Erythroblast (primary cell): ENCODE data around the gene RYR2.

Experiments used
- GATA1 ChIP-seq: IDR thresholded peaks from 2 replicates; pipeline ENCODE4 v1.6.1; 2011; ENCODE audit warnings: low read depth, mild to moderate bottlenecking, control low read depth, low read length, moderate library complexity
- POLR2A ChIP-seq: IDR thresholded peaks from 2 replicates; pipeline ENCODE4 v1.6.1; 2011; ENCODE audit warnings: mild to moderate bottlenecking, low read length

DNA sequence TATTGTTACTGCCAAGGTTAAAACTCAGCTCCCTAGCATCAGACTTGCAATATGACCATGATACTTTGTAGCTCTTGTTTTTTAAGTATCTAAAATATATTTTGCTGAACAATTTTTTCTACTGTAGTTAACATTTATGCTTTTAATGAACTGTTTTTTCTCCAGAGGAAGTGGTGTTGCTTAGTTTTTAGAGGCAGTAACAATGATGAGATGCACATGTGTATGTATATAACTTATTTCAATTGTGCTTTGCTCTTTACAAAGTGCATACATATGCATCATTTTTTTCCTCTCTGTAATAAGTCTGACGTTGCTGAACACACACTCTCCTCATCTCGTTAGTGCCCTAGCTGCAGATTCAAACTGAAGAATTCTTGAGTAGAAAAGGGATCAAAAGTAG lies 430.0 kb downstream of the RYR2 start:
- TF ChIP-seq POLR2A (no peak), GATA1 (no peak)
